ENCODE measurements around the gene UBN2.

The UBN2 gene

GRCh38 chr7:139259142-139259541 is 28.1 kb downstream of the UBN2 start:
- Histone ChIP-seq H3K4me2 (ENCODE audit: low read depth, low read length, poor library complexity, severe bottlenecking) (no peak overlapping the region), H3K9me2 (replicated peaks; ENCODE audit: low read depth, low read length) (no peaks in the 10 kb centered on the region), H2AFZ (ENCODE audit: low read length) (no peak overlapping the region), H4K20me1 (ENCODE audit: insufficient read depth, low read length, poor library complexity, severe bottlenecking) (no peaks in the 10 kb centered on the region), H3K9me3 (ENCODE audit: insufficient read depth, low read depth, low read length) (no peaks in the 10 kb centered on the region), H3K27me3 (ENCODE audit: insufficient read depth, low read length, poor library complexity, severe bottlenecking) (no peaks in the 10 kb centered on the region), H3K4me1 (ENCODE audit: insufficient read depth, low read length, poor library complexity, severe bottlenecking) (no peaks in the 10 kb centered on the region), H3F3A (ENCODE audit: low read depth) (no peaks in the 10 kb centered on the region), H3K9ac (ENCODE audit: low read depth, low read length, poor library complexity, severe bottlenecking) (no peak overlapping the region), H3K4me3 (ENCODE audit: low read length, poor library complexity, severe bottlenecking) (no peak overlapping the region), H3K36me3 (ENCODE audit: insufficient read depth, low read length) (peaks cover 74% of the 10 kb centered on the region), H3K79me2 (ENCODE audit: insufficient read depth, low read length) (no peaks in the 10 kb centered on the region)
- TF ChIP-seq EZH2phosphoT487 (IDR thresholded peaks at IDR 0.05; ENCODE audit: borderline replicate concordance) (no peak), CTCF (conservative IDR thresholded peaks at IDR 0.05; ENCODE audit: low read length) (no peak)

- H3K79me2 ChIP-seq (ENCODE audit: insufficient read depth, low read length), result no peaks in the 10 kb centered on the region
Measured at GRCh38 chr7:139264220-139264619, 33.2 kb downstream of the UBN2 start.

GRCh38 chr7:139265673-139266072 is 34.6 kb downstream of the UBN2 start:
- Histone ChIP-seq H4K20me1 (ENCODE audit: insufficient read depth, low read length, poor library complexity, severe bottlenecking) (no peaks in the 10 kb centered on the region), H3K4me1 (ENCODE audit: insufficient read depth, low read length, poor library complexity, severe bottlenecking) (no peaks in the 10 kb centered on the region), H3F3A (ENCODE audit: low read depth) (no peaks in the 10 kb centered on the region), H3K79me2 (ENCODE audit: insufficient read depth, low read length) (no peaks in the 10 kb centered on the region), H3K36me3 (ENCODE audit: insufficient read depth, low read length) (peaks cover 90% of the 10 kb centered on the region), H3K9me3 (ENCODE audit: insufficient read depth, low read depth, low read length) (no peaks in the 10 kb centered on the region), H3K9me2 (replicated peaks; ENCODE audit: low read depth, low read length) (no peaks in the 10 kb centered on the region), H3K4me3 (ENCODE audit: low read length, poor library complexity, severe bottlenecking) (no peak overlapping the region), H3K4me2 (ENCODE audit: low read depth, low read length, poor library complexity, severe bottlenecking) (no peak overlapping the region), H3K9ac (ENCODE audit: low read depth, low read length, poor library complexity, severe bottlenecking) (no peak overlapping the region), H3K27me3 (ENCODE audit: insufficient read depth, low read length, poor library complexity, severe bottlenecking) (no peaks in the 10 kb centered on the region), H2AFZ (ENCODE audit: low read length) (no peak overlapping the region)
- no peak for TF ChIP-seq EZH2phosphoT487 (IDR thresholded peaks at IDR 0.05; ENCODE audit: borderline replicate concordance)
- TF ChIP-seq CTCF (conservative IDR thresholded peaks at IDR 0.05; ENCODE audit: low read length), result no peak

More at GRCh38 chr7:139264220-139264619, 33.2 kb downstream of the UBN2 start:
- H3K36me3 ChIP-seq (ENCODE audit: insufficient read depth, low read length), result peaks cover 89% of the 10 kb centered on the region
- H4K20me1 ChIP-seq (ENCODE audit: insufficient read depth, low read length, poor library complexity, severe bottlenecking), result no peaks in the 10 kb centered on the region
- H3K4me3 ChIP-seq (ENCODE audit: low read length, poor library complexity, severe bottlenecking), result no peak overlapping the region
- no peaks in the 10 kb centered on the region for H3K27me3 ChIP-seq (ENCODE audit: insufficient read depth, low read length, poor library complexity, severe bottlenecking)
- no peak overlapping the region for H3K4me2 ChIP-seq (ENCODE audit: low read depth, low read length, poor library complexity, severe bottlenecking)
- H3K4me1 ChIP-seq (ENCODE audit: insufficient read depth, low read length, poor library complexity, severe bottlenecking), result no peaks in the 10 kb centered on the region
- no peaks in the 10 kb centered on the region for H3F3A ChIP-seq (ENCODE audit: low read depth)
- no peaks in the 10 kb centered on the region for H3K9me2 ChIP-seq (replicated peaks; ENCODE audit: low read depth, low read length)
- H3K9me3 ChIP-seq (ENCODE audit: insufficient read depth, low read depth, low read length), result no peaks in the 10 kb centered on the region
- TF ChIP-seq EZH2phosphoT487 (IDR thresholded peaks at IDR 0.05; ENCODE audit: borderline replicate concordance) (no peak), CTCF (conservative IDR thresholded peaks at IDR 0.05; ENCODE audit: low read length) (no peak)
- no peak overlapping the region for H3K9ac ChIP-seq (ENCODE audit: low read depth, low read length, poor library complexity, severe bottlenecking)
- H2AFZ ChIP-seq (ENCODE audit: low read length), result no peak overlapping the region
